Fibroblast of lung (primary cell): ENCODE measurements around the gene FHIT. TPM values are rescaled to one million over a fixed set of nuclear protein-coding genes. Genes with fewer than 3 reads are reported as not detected.

ENCODE experiments used
- DNase-seq, 2 donors: peaks; one replicate each; pipeline versions ENCODE4 v3.0.0 to v3.0.0-alpha.2; 2010; ENCODE audit warnings: low read depth in 2 of 2
- H2AFZ ChIP-seq: 2 replicates; pipeline ENCODE4 v1.5.1; 2012; ENCODE audit warnings: low read length, control low read depth, inconsistent platforms
- H3K27ac ChIP-seq: 2 replicates; pipeline ENCODE4 v1.5.1; 2011; ENCODE audit warnings: low read length, control low read depth; ENCODE audit not compliant: insufficient read depth
- H3K27me3 ChIP-seq: 2 replicates; pipeline ENCODE4 v1.5.1; 2011; ENCODE audit warnings: mild to moderate bottlenecking, low read length; ENCODE audit not compliant: control insufficient read depth, insufficient read depth
- H3K36me3 ChIP-seq: 2 replicates; pipeline ENCODE4 v1.5.1; 2011; ENCODE audit warnings: low read length; ENCODE audit not compliant: control insufficient read depth, insufficient read depth
- H3K4me1 ChIP-seq: 2 replicates; pipeline ENCODE4 v1.5.1; 2011; ENCODE audit warnings: low read length; ENCODE audit not compliant: control insufficient read depth, insufficient read depth; ENCODE audit errors: extremely low read depth
- H3K4me2 ChIP-seq: 2 replicates; pipeline ENCODE4 v1.5.1; 2011; ENCODE audit warnings: low read length, control low read depth; ENCODE audit not compliant: insufficient read depth; ENCODE audit errors: extremely low read depth
- H3K4me3 ChIP-seq, 4 experiments: fragments of 200-600 bp in 1 of 4; sonication (generic) in 1 of 4; replicated peaks in 1 of 4; 2 replicates each; pipeline ENCODE4 v1.5.1; 2011 to 2016; ENCODE audit warnings: low read length in 4 of 4, low read depth in 3 of 4, mild to moderate bottlenecking in 3 of 4, control low read depth in 2 of 4, inconsistent platforms in 1 of 4, mixed read lengths in 1 of 4; ENCODE audit not compliant: insufficient read depth in 1 of 4; ENCODE audit errors: control extremely low read depth in 1 of 4
- H3K79me2 ChIP-seq: 2 replicates; pipeline ENCODE4 v1.5.1; 2012; ENCODE audit warnings: mild to moderate bottlenecking, low read length, inconsistent platforms; ENCODE audit not compliant: control insufficient read depth, insufficient read depth
- H3K9ac ChIP-seq: 2 replicates; pipeline ENCODE4 v1.5.1; 2011; ENCODE audit warnings: mild to moderate bottlenecking, low read length, control low read depth; ENCODE audit not compliant: insufficient read depth
- H3K9me3 ChIP-seq: 2 replicates; pipeline ENCODE4 v1.5.1; 2012; ENCODE audit warnings: low read depth, low read length; ENCODE audit not compliant: control insufficient read depth, insufficient read depth
- H4K20me1 ChIP-seq: 2 replicates; pipeline ENCODE4 v1.5.1; 2011; ENCODE audit warnings: low read length; ENCODE audit not compliant: control insufficient read depth, insufficient read depth; ENCODE audit errors: extremely low read depth
- EZH2 ChIP-seq: IDR thresholded peaks from 2 replicates; pipeline ENCODE4 v1.5.1; 2012; ENCODE audit warnings: low read length, control low read depth, mild to moderate bottlenecking; ENCODE audit errors: missing control alignments
- polyA plus RNA-seq, 2 donors: library from polyadenylated mRNA; depleted of rRNA in 1 of 2; stranded (reverse) in 1 of 2; unstranded in 1 of 2; fragments of >200 nt; gene quantifications; 2 replicates each; pipeline ENCODE4 v1.2.1, GENCODE V29; 2011 to 2012; ENCODE audit warnings: missing spikeins in 1 of 2
- total RNA-seq: library from RNA; depleted of rRNA; stranded (reverse); fragments of >200 nt; gene quantifications from 2 replicates; pipeline ENCODE4 v1.2.1, GENCODE V29; 2014
- TF ChIP-seq, protein P1 (sequence below), 2 donors: IDR thresholded peaks in 1 of 2; conservative IDR thresholded peaks in 1 of 2; 1 replicate in 1 of 2; 2 replicates in 1 of 2; pipeline ENCODE4 v1.5.1; 2011 to 2012; ENCODE audit warnings: low read length in 2 of 2, control low read depth in 1 of 2, inconsistent platforms in 1 of 2, low read depth in 1 of 2, mild to moderate bottlenecking in 1 of 2

Gene FHIT
- total and polyA plus RNA-seq, 2 donors (not counting 1 experiment from before 2014, with no cell fraction given), result 0.79 to 2.1 TPM

DNA sequence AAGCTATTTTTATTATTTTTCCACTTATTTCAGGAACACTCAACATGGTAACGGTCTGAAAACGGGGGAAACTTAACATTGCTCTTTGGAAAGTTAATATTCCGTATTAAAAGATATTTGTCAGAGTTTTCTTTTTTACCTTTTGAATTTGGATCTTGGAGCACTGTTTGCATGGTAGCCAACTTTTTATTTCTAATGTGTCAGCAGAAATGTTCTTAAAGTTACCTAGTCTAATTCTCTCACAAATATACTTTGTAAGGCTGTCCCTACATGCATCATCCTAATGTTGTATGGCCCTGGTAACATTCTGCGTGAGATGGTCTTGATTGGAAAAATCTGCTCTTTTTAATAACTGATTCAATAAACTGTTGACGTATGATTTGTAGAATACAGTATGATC is 719.5 kb downstream of the FHIT start:
- Histone ChIP-seq H3K79me2 (no peaks in the 10 kb centered on the region), H3K4me1 (no peaks in the 10 kb centered on the region), H4K20me1 (no peaks in the 10 kb centered on the region), H3K27ac (no peak overlapping the region), H3K9me3 (no peaks in the 10 kb centered on the region), H2AFZ (no peak overlapping the region), H3K9ac (no peak overlapping the region), H3K4me3 (no peak overlapping the region), H3K36me3 (no peaks in the 10 kb centered on the region), H3K27me3 (no peaks in the 10 kb centered on the region), H3K4me2 (no peak overlapping the region)
- DNase-seq, result no peak
- no peak for TF ChIP-seq EZH2
- TF ChIP-seq, protein P1, sequence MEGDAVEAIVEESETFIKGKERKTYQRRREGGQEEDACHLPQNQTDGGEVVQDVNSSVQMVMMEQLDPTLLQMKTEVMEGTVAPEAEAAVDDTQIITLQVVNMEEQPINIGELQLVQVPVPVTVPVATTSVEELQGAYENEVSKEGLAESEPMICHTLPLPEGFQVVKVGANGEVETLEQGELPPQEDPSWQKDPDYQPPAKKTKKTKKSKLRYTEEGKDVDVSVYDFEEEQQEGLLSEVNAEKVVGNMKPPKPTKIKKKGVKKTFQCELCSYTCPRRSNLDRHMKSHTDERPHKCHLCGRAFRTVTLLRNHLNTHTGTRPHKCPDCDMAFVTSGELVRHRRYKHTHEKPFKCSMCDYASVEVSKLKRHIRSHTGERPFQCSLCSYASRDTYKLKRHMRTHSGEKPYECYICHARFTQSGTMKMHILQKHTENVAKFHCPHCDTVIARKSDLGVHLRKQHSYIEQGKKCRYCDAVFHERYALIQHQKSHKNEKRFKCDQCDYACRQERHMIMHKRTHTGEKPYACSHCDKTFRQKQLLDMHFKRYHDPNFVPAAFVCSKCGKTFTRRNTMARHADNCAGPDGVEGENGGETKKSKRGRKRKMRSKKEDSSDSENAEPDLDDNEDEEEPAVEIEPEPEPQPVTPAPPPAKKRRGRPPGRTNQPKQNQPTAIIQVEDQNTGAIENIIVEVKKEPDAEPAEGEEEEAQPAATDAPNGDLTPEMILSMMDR (conservative IDR thresholded peaks at IDR 0.05 in 1 of 2, IDR thresholded peaks at IDR 0.05 in 1 of 2; ENCODE audit: low read depth in 1 of 2, low read length in 2 of 2), result no peak

DNA sequence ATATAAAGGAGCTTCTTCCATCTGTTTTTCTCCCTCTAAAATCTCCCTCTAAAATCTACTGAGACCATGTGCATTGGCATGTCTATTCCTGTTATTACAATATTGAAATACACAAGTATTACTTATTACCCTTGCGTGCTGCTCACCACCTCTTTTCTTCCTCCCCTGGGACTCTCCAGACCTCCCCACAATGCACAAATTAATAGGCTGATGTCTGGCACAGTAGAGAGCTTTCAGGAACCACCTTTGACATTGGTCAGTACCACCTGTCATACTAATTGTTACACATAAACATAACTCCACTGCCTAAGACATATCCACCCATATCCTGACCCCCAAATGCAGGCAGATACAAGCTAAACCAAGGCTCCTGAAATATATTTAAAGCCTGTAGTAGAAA is 722.6 kb downstream of the FHIT start:
- TF ChIP-seq, protein P1 (conservative IDR thresholded peaks at IDR 0.05 in 1 of 2, IDR thresholded peaks at IDR 0.05 in 1 of 2; ENCODE audit: low read depth in 1 of 2, low read length in 2 of 2), result no peak
- no peak for TF ChIP-seq EZH2
- H3K79me2 ChIP-seq, result no peaks in the 10 kb centered on the region
- H3K9me3 ChIP-seq, result no peaks in the 10 kb centered on the region
- DNase-seq, result no peak
- H3K27me3 ChIP-seq, result no peaks in the 10 kb centered on the region
- no peaks in the 10 kb centered on the region for H3K36me3 ChIP-seq
- no peak overlapping the region for H3K4me2 ChIP-seq
- H3K27ac ChIP-seq, result no peak overlapping the region
- no peaks in the 10 kb centered on the region for H3K4me1 ChIP-seq
- H3K9ac ChIP-seq, result no peak overlapping the region
- no peak overlapping the region for H2AFZ ChIP-seq
- H4K20me1 ChIP-seq, result no peaks in the 10 kb centered on the region
- no peak overlapping the region for H3K4me3 ChIP-seq

DNA sequence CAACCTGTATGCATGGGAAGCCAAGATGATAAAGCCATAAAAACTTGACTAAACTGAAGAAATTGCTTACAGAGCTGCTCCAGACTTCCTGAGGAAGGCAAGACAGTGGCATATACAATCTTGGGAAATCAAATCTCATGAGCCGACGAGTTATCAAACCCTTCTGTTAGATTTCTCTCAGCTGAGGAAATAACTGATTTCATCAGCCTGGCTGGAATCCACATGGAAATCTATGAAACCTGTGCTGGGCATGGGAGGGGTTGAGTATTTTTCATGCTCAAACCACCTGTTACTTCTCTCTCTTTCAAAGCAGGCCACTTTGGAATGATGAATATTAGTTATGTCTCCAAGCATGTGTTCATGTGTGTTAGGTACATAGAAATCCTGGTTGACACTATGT is 727.7 kb downstream of the FHIT start:
- Histone ChIP-seq H3K4me2 (no peak overlapping the region), H3K79me2 (no peaks in the 10 kb centered on the region), H2AFZ (no peak overlapping the region), H3K9me3 (no peaks in the 10 kb centered on the region), H3K27me3 (no peaks in the 10 kb centered on the region), H3K4me3 (no peak overlapping the region), H3K9ac (no peak overlapping the region), H4K20me1 (no peaks in the 10 kb centered on the region), H3K4me1 (no peaks in the 10 kb centered on the region), H3K36me3 (no peaks in the 10 kb centered on the region), H3K27ac (no peak overlapping the region)
- no peak for DNase-seq
- no peak for TF ChIP-seq EZH2
